ENCODE measurements around the gene GLI1. TPM values are rescaled to one million over a fixed set of nuclear protein-coding genes. Genes with fewer than 3 reads are reported as not detected.

GLI1 gene
- total RNA-seq, 4 donors from 2014 or later: 1.5 to 3.7 (median 2.9) TPM; not detected in 1

DNA sequence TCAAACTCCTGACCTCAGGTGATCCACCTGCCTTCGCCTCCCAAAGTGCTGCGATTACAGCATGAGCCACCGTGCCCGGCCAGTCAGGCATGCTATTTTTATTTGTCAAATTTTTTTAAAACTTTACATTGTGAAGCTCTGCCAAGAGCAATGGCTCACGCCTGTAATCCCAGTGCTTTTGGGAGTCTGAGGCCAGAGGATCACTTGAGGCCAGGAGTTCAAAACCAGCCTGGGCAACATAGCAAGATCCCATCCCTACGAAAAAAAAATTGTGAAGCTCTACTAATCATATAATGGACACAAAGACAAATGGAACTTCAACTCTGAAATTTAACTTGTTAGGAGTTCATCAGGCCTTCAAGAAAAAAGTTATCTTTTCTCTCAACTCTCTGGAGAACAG is 30.6 kb upstream of the GLI1 start:
- TF ChIP-seq, protein P1, sequence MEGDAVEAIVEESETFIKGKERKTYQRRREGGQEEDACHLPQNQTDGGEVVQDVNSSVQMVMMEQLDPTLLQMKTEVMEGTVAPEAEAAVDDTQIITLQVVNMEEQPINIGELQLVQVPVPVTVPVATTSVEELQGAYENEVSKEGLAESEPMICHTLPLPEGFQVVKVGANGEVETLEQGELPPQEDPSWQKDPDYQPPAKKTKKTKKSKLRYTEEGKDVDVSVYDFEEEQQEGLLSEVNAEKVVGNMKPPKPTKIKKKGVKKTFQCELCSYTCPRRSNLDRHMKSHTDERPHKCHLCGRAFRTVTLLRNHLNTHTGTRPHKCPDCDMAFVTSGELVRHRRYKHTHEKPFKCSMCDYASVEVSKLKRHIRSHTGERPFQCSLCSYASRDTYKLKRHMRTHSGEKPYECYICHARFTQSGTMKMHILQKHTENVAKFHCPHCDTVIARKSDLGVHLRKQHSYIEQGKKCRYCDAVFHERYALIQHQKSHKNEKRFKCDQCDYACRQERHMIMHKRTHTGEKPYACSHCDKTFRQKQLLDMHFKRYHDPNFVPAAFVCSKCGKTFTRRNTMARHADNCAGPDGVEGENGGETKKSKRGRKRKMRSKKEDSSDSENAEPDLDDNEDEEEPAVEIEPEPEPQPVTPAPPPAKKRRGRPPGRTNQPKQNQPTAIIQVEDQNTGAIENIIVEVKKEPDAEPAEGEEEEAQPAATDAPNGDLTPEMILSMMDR (IDR thresholded peaks at IDR 0.05; ENCODE audit: low read depth): no peak

DNA sequence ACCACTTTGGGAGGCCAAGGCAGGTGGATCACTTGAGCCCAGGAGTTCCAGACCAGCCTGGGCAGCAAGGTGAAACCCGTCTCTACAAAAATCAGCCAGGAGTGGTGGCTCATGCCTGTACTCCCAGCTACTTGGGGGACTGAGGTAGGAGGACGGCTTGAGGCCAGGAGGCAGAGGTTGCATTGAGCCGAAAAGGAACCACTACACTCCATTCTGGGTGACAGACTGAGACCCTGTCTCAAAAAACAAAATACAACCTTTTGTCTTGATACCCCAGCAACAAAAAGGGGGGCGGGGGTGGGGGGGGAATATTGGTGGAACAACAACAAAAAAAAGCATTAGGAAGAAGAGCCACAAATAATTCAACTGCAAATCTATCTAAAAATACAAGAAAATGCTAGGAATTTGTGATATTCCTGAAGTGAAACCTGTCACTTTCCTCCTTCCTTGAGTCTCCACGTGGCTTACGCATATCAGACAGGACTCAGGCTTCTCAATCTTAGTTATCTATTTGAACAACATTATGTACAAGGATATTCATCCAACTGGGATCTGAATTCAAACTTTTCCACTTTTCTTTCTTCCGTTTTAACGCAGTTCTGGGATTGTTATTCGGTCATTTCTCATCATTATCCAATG is 30.0 kb upstream of the GLI1 start:
- TF ChIP-seq, protein P1 (IDR thresholded peaks at IDR 0.05; ENCODE audit: low read depth): no peak

DNA sequence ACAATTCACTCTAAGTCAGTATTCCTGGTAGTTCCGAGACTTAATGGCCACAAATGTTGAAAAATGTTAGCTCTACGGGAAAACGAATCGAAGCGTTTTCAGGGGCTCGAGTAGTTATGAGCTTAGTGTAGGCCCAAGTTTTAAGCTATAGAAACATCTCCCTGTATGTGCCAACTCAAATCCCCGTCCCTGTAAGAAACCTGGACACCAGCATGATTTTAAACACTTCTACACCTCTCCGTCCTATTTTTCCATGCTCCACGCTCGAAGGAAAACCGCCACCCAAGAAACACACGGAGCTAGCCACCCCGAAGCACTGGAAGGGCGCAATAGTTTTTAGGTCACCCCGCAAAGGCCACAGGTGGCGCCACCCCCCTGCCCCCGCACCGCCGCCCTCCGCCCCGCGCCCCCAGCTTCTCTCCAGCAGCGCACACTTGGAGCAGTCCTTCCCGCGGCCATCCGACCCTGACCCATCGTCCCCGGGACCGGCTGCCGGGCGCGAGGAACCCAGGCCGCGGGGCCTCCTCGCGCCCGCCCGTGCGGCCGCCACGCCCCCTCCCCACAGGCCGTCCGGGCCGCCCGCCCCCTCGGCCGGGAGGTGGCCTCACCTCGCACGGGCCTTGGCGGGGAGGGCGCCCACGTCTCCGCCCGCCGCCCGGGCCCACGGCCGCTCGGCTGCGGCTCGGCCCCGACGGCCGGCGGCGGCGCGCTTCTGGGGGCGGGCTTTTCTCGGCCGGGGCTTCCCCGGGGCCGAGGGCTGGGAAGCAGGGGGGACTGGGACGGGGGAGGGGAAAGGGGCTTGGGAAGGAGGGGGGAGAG is 29.3 kb upstream of the GLI1 start:
- TF ChIP-seq, protein P1 (IDR thresholded peaks at IDR 0.05; ENCODE audit: low read depth): no peak

DNA sequence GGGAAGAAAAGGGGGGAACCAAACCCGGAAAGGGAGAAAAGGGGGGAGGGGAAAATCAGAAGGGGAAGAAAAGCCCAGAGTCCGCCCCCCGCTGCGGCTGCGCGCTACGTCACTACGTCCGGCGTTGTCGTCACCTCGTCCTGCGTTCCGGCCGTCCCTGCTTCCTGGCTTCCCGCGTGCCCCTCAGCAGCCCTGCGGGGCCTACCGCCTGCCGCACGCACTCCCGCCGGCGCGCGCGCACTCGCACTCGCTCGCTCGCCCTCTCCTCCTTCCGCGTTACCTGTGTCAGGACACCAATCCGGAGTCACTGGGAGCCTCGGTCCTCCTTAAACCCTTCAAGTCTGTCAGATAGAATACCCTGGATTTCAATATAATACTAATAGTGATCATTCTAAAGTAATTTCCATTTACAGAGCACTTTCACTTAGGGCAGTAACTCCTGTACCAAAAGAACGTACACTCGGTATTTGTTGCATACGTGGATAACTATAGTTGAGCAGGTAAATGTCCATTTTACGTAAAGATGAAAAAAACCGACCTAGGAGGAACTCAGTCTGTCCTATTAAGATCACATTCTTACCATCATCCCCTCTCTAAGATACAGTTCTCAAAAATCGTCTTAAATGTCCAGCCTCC is 28.5 kb upstream of the GLI1 start, which contains the start of gene R3HDM2:
R3HDM2 (minus strand) TSS at position 113 of the 636 bp plus-strand sequence. CDS start 120,615 bp downstream, outside the sequence.
- TF ChIP-seq, protein P1 (IDR thresholded peaks at IDR 0.05; ENCODE audit: low read depth): no peak

DNA sequence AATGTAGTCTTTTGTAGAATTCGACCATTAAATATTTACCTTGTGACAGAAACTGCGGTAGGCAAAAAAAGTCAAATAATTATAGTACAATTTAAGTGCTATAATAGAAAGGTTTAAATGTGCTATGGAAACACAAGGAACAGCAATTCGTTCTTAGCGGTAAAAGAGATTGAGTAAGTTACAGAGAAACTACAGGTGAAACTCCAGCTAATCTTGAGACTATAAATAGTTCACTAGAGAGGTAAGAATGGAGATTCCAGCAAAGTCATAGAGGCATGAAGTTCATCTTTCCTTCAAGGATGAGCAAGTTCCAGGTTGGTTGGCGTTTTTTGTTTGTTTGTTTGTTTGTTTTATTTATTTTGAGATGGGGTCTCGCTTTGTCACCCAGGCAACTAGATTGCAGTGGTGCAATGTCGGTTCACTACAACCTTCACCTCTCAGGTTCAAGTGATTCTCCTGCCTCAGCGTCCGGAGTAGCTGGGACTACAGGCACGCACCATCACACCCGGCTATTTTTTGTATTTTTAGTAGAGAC is 27.9 kb upstream of the GLI1 start:
- TF ChIP-seq, protein P1 (IDR thresholded peaks at IDR 0.05; ENCODE audit: low read depth): no peak

DNA sequence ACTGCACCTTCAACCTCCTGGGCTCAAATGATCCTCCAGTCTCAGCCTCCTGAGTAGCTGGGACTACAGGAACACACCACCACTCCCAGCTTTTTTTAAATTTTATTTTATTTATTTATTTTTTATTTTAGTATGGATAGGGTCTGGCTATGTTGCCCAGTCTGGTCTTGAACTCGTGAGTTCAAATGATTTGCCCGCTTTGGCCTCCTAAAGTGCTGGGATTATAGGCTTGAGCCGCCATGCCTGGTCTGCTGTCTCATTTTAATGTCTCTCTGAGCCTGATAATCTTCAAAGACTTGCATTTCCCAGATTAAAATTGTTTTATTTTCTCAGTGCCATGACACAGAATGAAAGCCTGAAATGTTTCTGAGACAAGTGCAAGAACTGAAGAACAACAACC is 26.2 kb upstream of the GLI1 start:
- TF ChIP-seq, protein P1 (IDR thresholded peaks at IDR 0.05; ENCODE audit: low read depth): no peak
